Stimulated activated CD4-positive, alpha-beta T cell treated with anti-CD3 and anti-CD28 coated beads, Interleukin-4, amount 100 ng/mL, for 48 hours (primary cell): ENCODE measurements around the gene IGFLR1.
"Not testable (repeated sequence)": the region's sequence is repeated elsewhere in the genome, so short reads cannot be mapped to it uniquely, and the experiment has no call there.

ENCODE experiments used
- DNase-seq, 2 donors: peaks; one replicate each; pipeline ENCODE4 v3.0.0-alpha.2; 2020; ENCODE audit warnings: low read depth in 2 of 2

Gene IGFLR1

DNA sequence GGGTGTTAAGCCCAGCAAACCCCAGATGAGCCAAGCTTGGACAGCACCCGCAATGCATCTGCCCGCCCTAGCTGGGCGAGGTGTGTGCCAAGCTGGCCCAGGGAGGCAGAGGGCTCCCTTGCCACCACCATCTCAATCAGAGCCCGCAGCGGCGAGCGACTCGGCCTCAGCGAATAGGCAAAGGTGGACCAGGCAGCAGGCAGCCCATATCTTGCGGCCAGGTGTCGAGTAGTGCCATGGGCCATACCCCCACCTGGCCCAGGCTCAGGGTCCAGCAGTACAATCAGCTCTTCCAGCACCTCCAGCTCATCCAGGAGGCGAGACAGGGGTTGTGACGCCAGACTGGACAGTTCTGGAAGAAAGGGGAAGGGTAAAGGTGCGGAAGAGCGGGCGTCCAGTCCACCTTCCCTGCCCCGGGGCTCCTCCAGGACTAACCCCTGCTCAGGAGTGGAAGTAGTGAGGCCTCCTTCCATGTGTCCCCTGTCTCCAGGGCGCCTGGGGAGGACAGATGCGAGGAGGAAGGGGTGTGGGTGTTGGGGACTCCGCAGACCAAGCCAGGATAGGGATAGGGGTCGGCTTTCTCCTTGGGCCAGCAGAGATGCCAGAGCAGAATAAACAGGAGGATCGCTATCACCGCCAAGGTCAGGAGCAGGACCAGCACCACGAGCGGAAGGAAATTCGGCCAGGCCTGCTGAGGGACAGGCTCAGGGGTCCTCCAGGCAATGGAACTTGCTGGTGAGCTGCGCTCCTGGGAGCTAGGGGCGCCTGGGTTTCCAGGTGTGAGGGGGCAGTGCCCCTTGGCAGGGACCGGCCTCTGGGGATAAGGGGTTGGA, 2.8 kb downstream of the IGFLR1 start:
- no peak for DNase-seq

DNA sequence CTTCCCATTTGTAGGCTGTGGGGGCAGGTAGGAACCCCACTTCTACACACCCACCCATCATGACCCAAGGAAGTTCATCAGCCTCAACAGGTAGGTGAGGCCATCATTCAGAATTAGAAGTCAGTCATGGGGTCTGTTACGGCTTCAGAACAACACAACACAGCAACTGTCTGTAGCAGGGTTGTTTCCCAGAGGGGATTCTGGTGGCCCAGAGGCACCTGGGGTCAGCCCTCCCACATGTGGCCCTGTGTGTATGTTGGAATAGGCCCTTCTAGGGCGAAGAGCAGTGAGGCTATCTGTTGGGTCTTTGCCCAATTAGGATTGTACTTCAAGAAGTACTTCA, 3.4 kb downstream of the IGFLR1 start:
- no peak for DNase-seq

DNA sequence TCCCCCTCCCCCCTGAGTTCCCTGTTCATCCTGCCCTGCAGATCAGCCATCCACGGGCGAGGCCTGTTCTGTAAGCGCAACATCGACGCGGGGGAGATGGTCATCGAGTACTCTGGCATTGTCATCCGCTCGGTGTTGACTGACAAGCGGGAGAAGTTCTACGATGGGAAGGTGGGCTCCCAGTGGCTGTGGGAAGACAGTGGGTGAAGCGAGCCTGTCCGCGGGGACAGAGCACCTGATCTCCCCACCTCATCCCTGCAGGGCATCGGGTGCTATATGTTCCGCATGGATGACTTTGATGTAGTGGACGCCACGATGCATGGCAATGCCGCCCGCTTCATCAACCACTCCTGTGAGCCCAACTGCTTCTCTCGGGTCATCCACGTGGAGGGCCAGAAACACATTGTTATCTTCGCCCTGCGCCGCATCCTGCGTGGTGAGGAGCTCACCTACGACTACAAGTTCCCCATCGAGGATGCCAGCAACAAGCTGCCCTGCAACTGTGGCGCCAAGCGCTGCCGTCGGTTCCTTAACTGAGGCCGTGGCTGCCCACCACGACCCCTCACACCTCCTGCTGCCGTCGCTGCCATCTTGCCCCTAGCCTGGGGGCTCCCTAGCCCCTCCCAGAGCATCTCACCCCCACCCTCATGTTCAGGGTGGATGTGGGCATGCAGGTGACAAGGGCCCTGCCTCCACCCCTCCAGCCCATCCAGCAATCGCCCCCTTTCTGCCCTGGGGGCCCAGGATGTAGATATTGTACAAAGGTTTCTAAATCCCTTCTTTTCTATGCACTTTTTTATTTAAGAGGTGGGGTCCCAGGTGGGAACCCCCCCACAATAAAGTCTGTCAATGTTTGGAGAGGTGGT, 4.0 kb downstream of the IGFLR1 start:
- DNase-seq, result no peak

DNA sequence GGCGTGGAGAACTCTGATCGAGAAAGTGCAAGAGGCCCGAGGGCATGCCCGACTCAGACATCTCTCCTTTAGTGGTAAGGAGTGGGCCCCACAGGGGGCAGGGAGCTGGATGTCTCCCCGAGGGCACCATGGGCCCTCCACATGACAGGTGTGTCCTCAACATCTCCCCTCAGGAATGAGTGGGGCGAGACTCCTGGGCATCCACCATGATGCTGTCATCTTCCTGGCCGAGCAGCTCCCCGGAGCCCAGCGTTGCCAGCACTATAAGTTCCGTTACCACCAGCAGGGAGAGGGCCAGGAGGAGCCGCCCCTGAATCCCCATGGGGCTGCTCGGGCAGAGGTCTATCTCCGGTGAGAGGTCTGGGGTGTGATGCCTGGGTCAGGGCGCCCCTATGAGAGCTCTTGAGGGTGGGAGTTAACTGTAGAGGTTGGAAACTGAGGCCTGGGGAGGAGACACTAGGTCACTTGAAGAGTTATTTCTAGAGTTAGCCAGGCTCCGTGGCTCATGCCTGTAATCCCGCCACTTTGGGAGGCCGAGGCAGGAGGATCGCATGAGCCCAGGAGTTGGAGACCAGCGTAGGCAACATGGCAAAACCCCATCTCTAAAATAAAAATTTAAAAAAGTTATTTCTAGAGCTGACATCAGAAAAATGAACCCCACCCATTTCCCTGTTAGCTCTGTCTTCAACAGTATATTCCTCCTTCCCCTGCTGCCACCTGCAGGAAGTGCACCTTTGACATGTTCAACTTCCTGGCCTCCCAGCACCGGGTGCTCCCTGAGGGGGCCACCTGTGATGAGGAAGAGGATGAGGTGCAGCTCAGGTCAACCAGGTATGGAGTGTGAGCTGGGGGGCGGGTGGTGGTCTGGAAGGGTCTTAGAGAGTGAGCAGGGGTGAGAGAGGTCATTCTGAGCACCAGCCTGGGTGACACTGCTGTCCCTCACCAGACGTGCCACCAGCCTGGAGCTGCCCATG, 5.1 kb downstream of the IGFLR1 start:
- no peak for DNase-seq

DNA sequence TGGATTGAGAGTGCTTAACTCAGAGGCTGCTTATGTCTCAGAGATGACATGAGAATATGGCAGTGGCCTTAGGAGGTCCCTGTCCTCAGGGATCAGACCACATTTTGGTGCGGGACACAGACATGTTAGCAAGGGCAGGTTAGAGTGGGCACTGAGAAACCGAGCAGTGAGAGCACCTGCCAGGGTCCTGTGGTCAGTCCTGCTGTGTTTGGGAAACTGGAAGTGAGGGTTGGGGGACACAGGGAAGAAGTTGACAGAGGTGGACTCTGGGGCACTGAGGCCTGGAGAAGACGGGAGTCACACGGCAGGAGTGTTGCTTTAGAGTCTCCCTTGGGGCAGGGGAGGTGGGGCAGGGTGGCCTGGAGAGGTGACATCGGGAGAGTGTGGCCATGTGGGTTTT, 7.4 kb downstream of the IGFLR1 start:
- DNase-seq, result no peak

DNA sequence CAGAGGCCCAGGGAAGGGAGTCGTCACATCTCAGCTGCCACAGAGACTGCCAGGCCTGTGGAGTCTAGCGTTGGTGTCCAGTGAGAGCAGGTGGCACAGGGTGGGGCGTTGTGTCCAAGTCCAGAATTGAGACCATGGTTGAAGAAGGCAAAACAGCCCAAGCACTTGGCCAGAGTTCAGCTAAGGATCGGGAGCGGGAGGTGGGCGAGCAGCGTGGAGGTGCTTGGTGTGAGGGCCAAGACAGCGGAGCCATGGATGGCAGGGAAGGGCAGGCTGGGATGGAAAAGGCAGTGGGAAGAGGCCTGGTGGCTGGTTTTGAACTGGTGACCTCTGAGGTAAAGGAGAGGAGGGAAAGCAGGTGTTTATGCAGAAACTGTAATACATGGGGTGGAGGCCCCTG, 8.0 kb downstream of the IGFLR1 start:
- no peak for DNase-seq

DNA sequence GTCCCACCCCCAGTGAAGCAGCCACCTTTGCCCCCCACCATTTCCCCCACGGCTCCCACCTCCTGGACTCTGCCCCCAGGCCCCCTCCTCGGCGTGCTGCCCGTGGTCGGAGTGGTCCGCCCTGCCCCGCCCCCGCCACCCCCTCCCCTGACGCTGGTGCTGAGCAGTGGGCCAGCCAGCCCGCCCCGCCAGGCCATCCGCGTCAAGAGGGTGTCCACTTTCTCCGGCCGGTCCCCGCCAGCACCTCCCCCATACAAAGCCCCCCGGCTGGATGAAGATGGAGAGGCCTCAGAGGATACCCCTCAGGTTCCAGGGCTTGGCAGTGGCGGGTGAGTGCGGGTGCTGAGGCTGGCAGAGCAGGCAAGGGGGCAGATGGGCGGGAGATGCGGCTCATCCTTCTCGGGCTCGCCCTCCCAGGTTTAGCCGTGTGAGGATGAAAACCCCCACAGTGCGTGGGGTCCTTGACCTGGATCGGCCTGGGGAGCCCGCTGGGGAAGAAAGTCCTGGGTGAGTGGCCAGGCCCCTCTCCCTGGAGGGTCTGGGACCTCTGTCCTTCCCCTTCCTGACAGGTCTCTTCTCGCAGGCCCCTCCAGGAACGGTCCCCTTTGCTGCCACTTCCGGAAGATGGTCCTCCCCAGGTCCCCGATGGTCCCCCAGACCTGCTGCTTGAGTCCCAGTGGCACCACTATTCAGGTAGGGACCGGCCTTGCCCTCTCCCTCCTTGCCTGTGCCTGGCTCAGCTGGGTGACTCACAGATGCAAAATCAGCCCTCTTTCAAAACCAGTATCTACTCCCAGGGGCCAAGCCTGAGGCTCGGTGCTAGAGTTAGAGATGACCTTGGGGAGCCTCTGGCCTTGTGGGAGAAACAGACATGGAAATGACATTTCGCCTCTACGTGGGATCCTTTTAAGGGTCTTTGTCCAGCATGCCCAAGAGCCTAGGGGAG, 8.8 kb downstream of the IGFLR1 start:
- no peak for DNase-seq

DNA sequence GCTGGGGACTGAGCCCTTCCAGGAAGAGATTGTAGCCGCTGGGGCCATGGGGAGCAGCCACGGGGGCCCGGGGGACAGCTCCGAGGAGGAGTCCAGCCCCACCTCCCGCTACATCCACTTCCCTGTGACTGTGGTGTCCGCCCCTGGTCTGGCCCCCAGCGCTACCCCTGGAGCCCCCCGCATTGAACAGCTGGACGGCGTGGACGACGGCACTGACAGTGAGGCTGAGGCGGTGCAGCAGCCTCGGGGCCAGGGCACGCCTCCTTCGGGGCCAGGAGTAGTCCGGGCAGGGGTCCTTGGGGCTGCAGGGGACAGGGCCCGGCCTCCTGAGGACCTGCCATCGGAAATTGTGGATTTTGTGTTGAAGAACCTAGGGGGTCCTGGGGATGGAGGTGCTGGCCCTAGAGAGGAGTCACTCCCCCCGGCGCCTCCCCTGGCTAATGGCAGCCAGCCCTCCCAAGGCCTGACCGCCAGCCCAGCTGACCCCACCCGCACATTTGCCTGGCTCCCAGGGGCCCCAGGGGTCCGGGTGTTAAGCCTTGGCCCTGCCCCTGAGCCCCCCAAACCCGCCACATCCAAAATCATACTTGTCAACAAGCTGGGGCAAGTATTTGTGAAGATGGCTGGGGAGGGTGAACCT, 9.6 kb downstream of the IGFLR1 start:
- DNase-seq, result no peak

DNA sequence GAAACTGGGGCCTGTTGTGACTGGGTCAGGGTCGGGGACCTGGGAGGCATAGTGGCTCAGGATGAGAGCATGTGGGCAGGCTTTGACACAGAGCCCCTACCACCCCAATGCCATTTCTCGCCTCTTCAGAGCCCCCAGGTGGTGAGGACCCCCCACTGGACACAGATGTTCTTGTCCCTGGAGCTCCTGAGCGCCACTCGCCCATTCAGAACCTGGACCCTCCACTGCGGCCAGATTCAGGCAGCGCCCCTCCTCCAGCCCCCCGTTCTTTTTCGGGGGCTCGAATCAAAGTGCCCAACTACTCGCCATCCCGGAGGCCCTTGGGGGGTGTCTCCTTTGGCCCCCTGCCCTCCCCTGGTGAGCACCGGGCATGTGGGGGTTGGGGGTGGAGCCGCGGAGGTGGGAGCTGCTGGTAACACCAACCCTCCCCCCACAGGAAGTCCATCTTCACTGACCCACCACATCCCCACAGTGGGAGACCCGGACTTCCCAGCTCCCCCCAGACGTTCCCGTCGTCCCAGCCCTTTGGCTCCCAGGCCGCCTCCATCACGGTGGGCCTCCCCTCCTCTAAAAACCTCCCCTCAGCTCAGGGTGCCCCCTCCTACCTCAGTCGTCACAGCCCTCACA, 10.4 kb downstream of the IGFLR1 start:
- no peak for DNase-seq

DNA sequence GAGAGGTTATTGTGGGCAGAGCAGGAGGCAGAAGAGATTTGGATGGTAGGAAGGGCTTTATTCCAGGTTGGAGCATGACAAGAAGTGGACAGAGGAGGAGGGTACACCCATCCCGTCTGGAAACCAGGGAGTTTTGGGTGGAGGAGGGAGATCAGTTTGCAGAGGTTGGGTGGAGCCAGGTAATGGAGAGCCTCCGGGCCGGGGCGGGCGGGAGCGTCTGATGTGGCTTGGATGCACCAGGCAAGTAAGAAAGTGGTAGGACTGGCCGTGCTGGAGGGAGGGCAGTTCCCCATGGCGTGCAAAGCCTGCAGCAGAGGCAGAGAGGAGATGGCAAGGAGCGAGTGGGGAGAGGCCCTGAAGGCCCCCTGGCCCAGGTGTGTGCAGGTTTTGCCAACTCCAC, 10.9 kb downstream of the IGFLR1 start:
- DNase-seq, result no peak

DNA sequence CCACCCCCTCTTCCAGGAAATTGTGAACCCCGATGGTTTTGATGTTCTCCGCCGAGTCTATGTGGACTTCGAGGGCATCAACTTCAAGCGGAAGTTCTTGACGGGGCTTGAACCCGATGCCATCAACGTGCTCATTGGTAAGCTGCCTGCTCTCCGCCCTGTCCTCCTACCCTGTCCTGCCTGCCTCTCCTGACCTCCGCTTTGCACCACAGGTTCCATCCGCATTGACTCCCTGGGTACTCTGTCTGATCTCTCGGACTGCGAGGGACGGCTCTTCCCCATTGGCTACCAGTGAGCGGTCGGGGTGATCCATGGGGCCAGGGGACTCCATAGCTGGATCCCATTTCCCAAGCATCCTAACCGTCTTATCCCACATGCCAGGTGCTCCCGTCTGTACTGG, 11.9 kb downstream of the IGFLR1 start:
- DNase-seq, result no peak

DNA sequence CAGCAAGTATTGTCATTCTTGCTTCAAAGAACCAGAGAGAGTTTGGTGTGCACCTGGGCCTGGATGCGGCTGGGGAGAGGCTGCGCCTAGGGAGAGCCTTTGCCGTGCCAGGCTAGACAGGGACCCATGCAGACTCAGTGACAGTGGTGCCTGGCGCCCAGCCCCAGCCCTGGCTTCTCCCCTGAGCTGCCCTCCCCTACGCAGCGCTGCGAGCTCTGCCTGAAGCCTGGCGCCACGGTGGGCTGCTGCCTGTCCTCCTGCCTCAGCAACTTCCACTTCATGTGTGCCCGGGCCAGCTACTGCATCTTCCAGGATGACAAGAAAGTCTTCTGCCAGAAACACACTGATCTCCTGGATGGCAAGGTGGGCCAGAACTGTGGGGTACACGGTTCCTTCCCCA, 12.5 kb downstream of the IGFLR1 start:
- no peak for DNase-seq

DNA sequence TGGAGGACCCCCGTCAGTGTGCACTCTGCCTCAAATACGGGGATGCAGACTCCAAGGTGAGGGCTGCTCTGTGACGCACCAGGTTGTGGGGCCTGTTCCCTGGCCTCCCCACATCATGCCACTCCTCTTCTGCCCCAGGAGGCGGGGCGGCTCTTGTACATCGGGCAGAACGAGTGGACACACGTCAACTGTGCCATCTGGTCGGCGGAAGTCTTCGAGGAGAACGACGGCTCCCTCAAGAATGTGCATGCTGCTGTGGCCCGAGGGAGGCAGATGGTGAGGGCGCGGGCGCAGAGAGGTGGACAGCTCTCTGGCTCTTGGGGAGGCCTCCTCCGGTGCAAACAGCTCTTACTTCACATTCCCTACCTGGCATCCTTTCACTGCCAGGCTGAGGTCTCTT, 13.2 kb downstream of the IGFLR1 start:
- DNase-seq, result no peak

DNA sequence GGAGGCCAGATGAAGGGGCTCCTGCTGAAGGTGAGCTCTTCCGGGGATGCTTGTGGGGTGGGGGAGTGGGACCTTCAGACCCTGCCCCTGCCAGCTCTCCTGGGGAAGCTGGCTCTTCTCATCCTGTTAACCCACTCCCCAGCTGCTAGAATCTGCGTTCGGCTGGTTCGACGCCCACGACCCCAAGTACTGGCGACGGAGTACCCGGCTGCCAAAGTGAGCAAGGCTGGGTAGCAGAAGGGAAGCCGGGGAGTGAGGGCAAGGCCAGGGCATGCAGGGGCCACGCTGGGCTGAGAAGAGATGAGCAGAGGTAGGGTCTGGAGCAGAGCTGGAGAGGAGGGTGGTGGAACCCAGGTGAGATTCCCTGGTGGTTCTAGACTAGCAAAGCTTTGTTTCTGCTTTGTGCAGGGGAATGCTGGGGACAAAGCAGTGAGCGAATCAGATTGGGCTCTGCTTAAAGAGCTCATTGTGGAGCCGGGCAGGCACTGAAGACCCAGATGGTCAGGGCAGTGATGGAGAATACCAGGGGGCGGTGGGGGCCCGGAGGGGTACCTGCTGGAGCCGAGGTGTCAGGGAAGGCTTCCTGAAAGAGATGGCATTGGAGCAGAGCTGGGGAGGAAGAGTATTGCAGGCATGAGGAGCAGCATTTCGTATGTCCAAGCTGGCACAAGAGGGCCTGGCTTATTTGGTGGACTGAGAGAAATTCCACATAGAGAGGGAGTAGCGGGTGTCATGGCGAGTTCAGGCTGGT, 14.1 kb downstream of the IGFLR1 start:
- DNase-seq, result no peak

DNA sequence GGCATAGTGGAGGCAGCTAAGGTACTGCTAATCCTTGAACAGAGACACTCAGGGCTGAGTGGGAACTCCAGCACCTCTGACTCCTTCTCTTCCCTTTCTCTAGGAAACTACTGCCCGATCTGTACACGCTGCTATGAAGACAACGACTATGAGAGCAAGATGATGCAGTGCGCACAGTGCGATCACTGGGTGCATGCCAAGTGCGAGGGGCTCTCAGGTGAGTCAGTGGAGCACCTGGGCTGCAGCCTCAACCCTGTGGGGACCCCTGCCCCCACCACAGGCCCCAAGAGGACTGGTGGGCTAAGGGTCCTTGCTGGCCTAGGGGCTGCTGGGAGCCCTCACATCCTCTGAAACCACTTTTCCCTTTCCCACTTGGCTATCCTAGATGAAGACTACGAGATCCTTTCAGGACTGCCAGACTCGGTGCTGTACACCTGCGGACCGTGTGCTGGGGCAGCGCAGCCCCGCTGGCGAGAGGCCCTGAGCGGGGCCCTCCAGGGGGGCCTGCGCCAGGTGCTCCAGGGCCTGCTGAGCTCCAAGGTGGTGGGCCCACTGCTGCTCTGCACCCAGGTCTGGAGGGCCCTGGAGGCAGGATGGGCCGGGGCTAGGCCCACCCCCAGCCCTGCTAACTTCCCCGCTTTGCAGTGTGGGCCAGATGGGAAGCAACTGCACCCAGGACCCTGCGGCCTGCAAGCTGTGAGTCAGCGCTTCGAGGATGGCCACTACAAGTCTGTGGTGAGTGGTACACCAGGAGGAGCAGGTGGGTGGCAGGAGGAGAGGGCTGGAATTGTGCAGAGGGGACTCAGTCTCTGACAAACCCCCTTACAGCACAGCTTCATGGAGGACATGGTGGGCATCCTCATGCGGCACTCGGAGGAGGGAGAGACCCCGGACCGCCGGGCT, 14.9 kb downstream of the IGFLR1 start:
- DNase-seq, result no peak

DNA sequence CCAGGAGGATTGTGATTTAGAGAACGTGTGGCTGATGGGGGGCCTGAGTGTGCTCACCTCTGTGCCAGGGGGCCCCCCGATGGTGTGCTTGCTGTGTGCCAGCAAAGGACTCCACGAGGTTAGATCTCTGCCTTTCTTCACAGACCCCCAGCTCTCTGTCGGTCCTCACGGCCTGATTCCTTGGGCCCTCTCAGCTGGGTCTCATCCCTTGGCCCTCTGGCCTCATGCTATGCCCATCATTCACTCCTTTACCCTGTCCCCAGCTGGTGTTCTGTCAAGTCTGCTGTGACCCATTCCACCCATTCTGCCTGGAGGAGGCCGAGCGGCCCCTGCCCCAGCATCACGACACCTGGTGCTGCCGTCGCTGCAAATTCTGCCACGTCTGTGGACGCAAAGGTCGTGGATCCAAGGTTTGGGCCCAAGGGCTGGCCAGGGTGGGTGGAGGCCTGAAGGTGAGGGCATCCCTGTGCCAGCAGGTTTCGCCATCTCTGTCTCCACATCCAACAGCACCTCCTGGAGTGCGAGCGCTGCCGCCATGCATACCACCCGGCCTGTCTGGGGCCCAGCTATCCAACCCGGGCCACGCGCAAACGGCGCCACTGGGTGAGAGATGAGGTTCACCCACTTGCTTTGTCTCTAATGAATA, 16.9 kb downstream of the IGFLR1 start:
- DNase-seq, result no peak

DNA sequence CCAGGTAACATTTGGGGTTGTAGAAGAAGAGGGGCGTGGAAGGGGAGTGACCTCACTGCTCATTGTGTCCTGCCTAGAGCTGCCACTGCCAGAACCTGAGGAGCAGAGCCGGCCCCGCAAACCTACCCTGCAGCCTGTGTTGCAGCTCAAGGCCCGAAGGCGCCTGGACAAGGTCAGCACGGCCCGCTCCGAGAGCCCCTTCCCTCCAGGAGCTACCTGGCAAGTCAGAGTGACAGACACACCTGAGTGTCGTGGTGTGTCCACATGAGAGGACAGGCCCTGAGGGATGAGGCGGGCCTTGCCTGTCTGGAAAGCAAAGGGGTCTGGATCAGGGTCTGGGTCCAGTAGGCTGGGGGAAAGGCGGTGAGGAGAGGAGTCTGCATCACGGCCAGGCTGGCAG, 17.7 kb downstream of the IGFLR1 start:
- DNase-seq, result no peak

DNA sequence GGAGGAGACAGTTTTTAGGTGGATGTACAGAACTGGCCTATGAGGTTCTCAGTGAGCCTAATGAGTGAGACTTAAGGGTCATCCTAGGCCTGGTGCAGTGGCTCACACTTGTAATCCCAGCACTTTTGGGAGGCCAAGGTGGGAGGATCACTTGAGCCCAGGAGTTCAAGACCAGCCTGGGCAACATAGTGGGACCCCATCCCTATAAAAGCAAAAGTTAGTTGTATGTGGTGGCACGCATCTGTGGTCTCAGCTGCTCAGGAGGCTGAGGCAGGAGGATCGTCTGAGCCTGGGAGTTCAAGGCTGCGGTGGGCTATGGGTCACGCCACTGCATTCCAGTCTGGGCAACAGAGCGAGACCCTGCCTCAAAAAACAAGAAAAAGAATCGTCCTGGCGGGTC, 18.1 kb downstream of the IGFLR1 start:
- not testable (repeated sequence) for DNase-seq
